ENCODE results near the gene COG1.

- TF ChIP-seq CTCF (optimal IDR thresholded peaks at IDR 0.05 in 1 of 3, IDR thresholded peaks at IDR 0.05 in 1 of 3, conservative IDR thresholded peaks at IDR 0.05 in 1 of 3; ENCODE audit: extremely low read depth in 1 of 3, insufficient read depth in 2 of 3, low read length in 3 of 3) (no peak), EZH2 (IDR thresholded peaks at IDR 0.05; ENCODE audit: low read length) (no peak)
These were observed 10.1 kb upstream of the COG1 start for GRCh38 chr17:73182616-73183310.
